ENCODE data around the gene PPARG.
"Not testable (repeated sequence)": the region's sequence is repeated elsewhere in the genome, so short reads cannot be mapped to it uniquely, and the experiment has no call there.

- TF ChIP-seq CTCF, POLR2A (IDR thresholded peaks at IDR 0.05): not testable (repeated sequence)
These were observed 180.4 kb downstream of the PPARG start for GRCh38 chr3:12469222-12469621.

Measured in sigmoid colon (tissue), 3 donors.